H1 (cell line): ENCODE results near the gene THRB. TPM values are rescaled to one million over a fixed set of nuclear protein-coding genes. Genes with fewer than 3 reads are reported as not detected.

Experiments
- CTCF ChIA-PET: fragments of 300-600 bp; sonication (Branson Sonifier 250); formaldehyde crosslinking; loops from one replicate; lab custom pipeline; 2021; ENCODE audit not compliant: partially characterized antibody; lab: Charles Lee
- POLR2A ChIA-PET: fragments of 300-600 bp; sonication (Branson Sonifier 250); formaldehyde crosslinking; loops from one replicate; lab custom pipeline; 2021; ENCODE audit warnings: inconsistent platforms; ENCODE audit not compliant: partially characterized antibody; lab: Charles Lee
- DNase-seq, 2 experiments: peaks; one replicate each; pipeline versions ENCODE4 v3.0.0 to v3.0.0-alpha.2; 2010 to 2022; ENCODE audit warnings: low spot score in 2 of 2, low read depth in 1 of 2, mixed read lengths in 1 of 2
- FAIRE-seq: peaks from 2 replicates; lab custom pipeline; 2011; peaks lifted over from hg19 to GRCh38; lab: Jason Lieb, UNC
- H2AFZ ChIP-seq: 2 replicates; pipeline ENCODE4 v1.8.1; 2012; ENCODE audit warnings: low read length, inconsistent platforms
- H2AK5ac ChIP-seq: 2 replicates; pipeline ENCODE4 v1.6.1; 2013; ENCODE audit warnings: low read depth, low read length
- H2BK120ac ChIP-seq: replicated peaks from 2 replicates; pipeline ENCODE3; 2013; ENCODE audit warnings: low read depth, low read length, inconsistent platforms
- H2BK12ac ChIP-seq: 2 replicates; pipeline ENCODE4 v1.6.1; 2013; ENCODE audit warnings: low read depth, low read length
- H2BK15ac ChIP-seq: 2 replicates; pipeline ENCODE4 v1.6.1; 2013; ENCODE audit warnings: low read length
- H2BK20ac ChIP-seq: 2 replicates; pipeline ENCODE4 v1.6.1; 2013; ENCODE audit warnings: low read length
- H2BK5ac ChIP-seq: 2 replicates; pipeline ENCODE4 v1.6.1; 2013; ENCODE audit warnings: low read depth, low read length
- H3K14ac ChIP-seq: 2 replicates; pipeline ENCODE4 v1.6.1; 2013; ENCODE audit warnings: inconsistent platforms; ENCODE audit not compliant: insufficient read length
- H3K18ac ChIP-seq: 2 replicates; pipeline ENCODE4 v1.6.1; 2013; ENCODE audit warnings: low read length; ENCODE audit errors: extremely low read depth
- H3K23ac ChIP-seq: 2 replicates; pipeline ENCODE4 v1.6.1; 2013; ENCODE audit warnings: inconsistent platforms; ENCODE audit not compliant: insufficient read length
- H3K23me2 ChIP-seq: 2 replicates; pipeline ENCODE4 v1.6.1; 2013; ENCODE audit warnings: low read depth, low read length
- H3K27ac ChIP-seq: 2 replicates; pipeline ENCODE4 v1.6.1; 2011; ENCODE audit warnings: low read depth, low read length, inconsistent platforms
- H3K27me3 ChIP-seq, 4 experiments: replicated peaks in 1 of 4; 1 replicate in 1 of 4; 2 replicates in 3 of 4; pipeline versions ENCODE4 v1.6.1 to v1.8.1; 2011 to 2013; ENCODE audit warnings: low read length in 3 of 4, mild to moderate bottlenecking in 3 of 4, inconsistent platforms in 2 of 4, mixed read lengths in 2 of 4, moderate library complexity in 1 of 4; ENCODE audit not compliant: control insufficient read depth in 3 of 4, insufficient read depth in 3 of 4; ENCODE audit errors: extremely low read depth in 1 of 4
- H3K36me3 ChIP-seq, 4 experiments: 2 replicates each; pipeline versions ENCODE4 v1.6.1 to v1.8.1; 2011 to 2013; ENCODE audit warnings: mild to moderate bottlenecking in 4 of 4, low read length in 3 of 4, moderate library complexity in 2 of 4, control low read depth in 1 of 4, inconsistent platforms in 1 of 4; ENCODE audit not compliant: insufficient read depth in 4 of 4, control insufficient read depth in 2 of 4
- H3K4ac ChIP-seq: replicated peaks from 2 replicates; pipeline ENCODE3; 2013; ENCODE audit warnings: low read length, low read depth, mixed read lengths, inconsistent platforms; ENCODE audit not compliant: insufficient read length
- H3K4me1 ChIP-seq, 4 experiments: replicated peaks in 1 of 4; 1 replicate in 1 of 4; 2 replicates in 3 of 4; pipeline versions ENCODE4 v1.6.1 to v1.8.1; 2011 to 2013; ENCODE audit warnings: low read length in 3 of 4, inconsistent platforms in 2 of 4, mixed read lengths in 1 of 4; ENCODE audit not compliant: insufficient read depth in 4 of 4, control insufficient read depth in 3 of 4
- H3K4me2 ChIP-seq, 2 experiments: 2 replicates each; pipeline versions ENCODE4 v1.6.1 to v1.8.1; 2011 to 2013; ENCODE audit warnings: low read depth in 2 of 2, low read length in 2 of 2, control low read depth in 1 of 2, inconsistent platforms in 1 of 2, mild to moderate bottlenecking in 1 of 2; ENCODE audit not compliant: insufficient read depth in 1 of 2
- H3K4me3 ChIP-seq, 4 experiments: fragments of 200-600, 300-600 bp in 1 of 4; sonication (generic), shearing (Covaris generic), sonication (Bioruptor Twin) in 1 of 4; 2 replicates each; pipeline versions ENCODE4 v1.5.1 to v1.8.1; 2011 to 2016; ENCODE audit warnings: low read length in 4 of 4, low read depth in 3 of 4, control low read depth in 2 of 4, inconsistent platforms in 2 of 4, mild to moderate bottlenecking in 2 of 4, mixed read lengths in 1 of 4, moderate library complexity in 1 of 4; ENCODE audit not compliant: insufficient read depth in 2 of 4; ENCODE audit errors: extremely low read depth in 1 of 4
- H3K56ac ChIP-seq: replicated peaks from 2 replicates; pipeline ENCODE3; 2013; ENCODE audit warnings: low read depth, mild to moderate bottlenecking, mixed read lengths, low read length, inconsistent platforms; ENCODE audit not compliant: insufficient read length
- H3K79me1 ChIP-seq: 2 replicates; pipeline ENCODE4 v1.6.1; 2013; ENCODE audit warnings: low read depth, low read length, control low read depth
- H3K79me2 ChIP-seq, 2 experiments: 2 replicates each; pipeline versions ENCODE4 v1.6.1 to v1.8.1; 2012 to 2013; ENCODE audit warnings: low read length in 2 of 2, mild to moderate bottlenecking in 2 of 2, inconsistent platforms in 1 of 2; ENCODE audit not compliant: insufficient read depth in 2 of 2, control insufficient read depth in 1 of 2
- H3K9ac ChIP-seq, 4 experiments: replicated peaks in 1 of 4; 1 replicate in 1 of 4; 2 replicates in 3 of 4; pipeline versions ENCODE4 v1.6.1 to v1.8.1; 2011 to 2013; ENCODE audit warnings: low read depth in 3 of 4, low read length in 3 of 4, control low read depth in 2 of 4, mild to moderate bottlenecking in 2 of 4, moderate library complexity in 2 of 4, inconsistent platforms in 1 of 4; ENCODE audit errors: extremely low read depth in 1 of 4
- H3K9me3 ChIP-seq, 2 experiments: 2 replicates each; pipeline versions ENCODE4 v1.6.1 to v1.8.1; 2012 to 2013; ENCODE audit warnings: mild to moderate bottlenecking in 2 of 2, moderate library complexity in 2 of 2, control low read depth in 1 of 2, inconsistent platforms in 1 of 2, low read depth in 1 of 2, low read length in 1 of 2, mixed read lengths in 1 of 2; ENCODE audit not compliant: insufficient read depth in 2 of 2
- H4K20me1 ChIP-seq, 2 experiments: replicated peaks in 1 of 2; 2 replicates each; pipeline versions ENCODE3 to v1.8.1; 2011 to 2013; ENCODE audit warnings: inconsistent platforms in 2 of 2, low read length in 2 of 2, mild to moderate bottlenecking in 1 of 2; ENCODE audit not compliant: insufficient read depth in 2 of 2, control insufficient read depth in 1 of 2
- H4K5ac ChIP-seq: 2 replicates; pipeline ENCODE4 v1.6.1; 2013; ENCODE audit warnings: low read length, low read depth, mixed read lengths, inconsistent platforms; ENCODE audit not compliant: insufficient read length
- H4K8ac ChIP-seq: 2 replicates; pipeline ENCODE4 v1.8.0; 2013; ENCODE audit warnings: mild to moderate bottlenecking, moderate library complexity, low read length, inconsistent platforms; ENCODE audit not compliant: insufficient read depth; ENCODE audit errors: extremely low read depth
- H4K91ac ChIP-seq: replicated peaks from 2 replicates; pipeline ENCODE3; 2013; ENCODE audit warnings: low read length, mixed read lengths, inconsistent platforms; ENCODE audit not compliant: insufficient read length
- MAFK ChIP-seq: IDR thresholded peaks from 2 replicates; pipeline ENCODE4 v1.6.1; 2012; ENCODE audit warnings: low read depth, mild to moderate bottlenecking, improper control_type of control experiment, low read length
- PHF8 ChIP-seq: fragments of 200-600 bp; sonication (generic); conservative IDR thresholded peaks from 2 replicates; pipeline ENCODE4 v1.7.1; 2012; ENCODE audit warnings: low read depth, mild to moderate bottlenecking, inconsistent platforms, low read length, moderate library complexity
- POLR2AphosphoS5 ChIP-seq: IDR thresholded peaks from 2 replicates; pipeline ENCODE4 v1.6.1; 2011; ENCODE audit warnings: low read depth, low read length
- POU5F1 ChIP-seq: IDR thresholded peaks from 2 replicates; pipeline ENCODE4 v1.6.1; 2011; ENCODE audit warnings: low read depth, mild to moderate bottlenecking, low read length, moderate library complexity
- SIRT6 ChIP-seq: IDR thresholded peaks from one replicate; pipeline ENCODE4 v1.7.1; 2012; ENCODE audit warnings: low read length, inconsistent platforms
- USF2 ChIP-seq: IDR thresholded peaks from 2 replicates; pipeline ENCODE4 v1.6.1; 2011; ENCODE audit warnings: low read length, improper control_type of control experiment
- WGBS, 2 experiments: shearing (Covaris generic) in 1 of 2; methylation state at CpG; one replicate each; pipeline versions ENCODE4 v1.1.6 to v1.1.7; 2013 to 2015; ENCODE audit warnings: low lambda C conversion rate in 2 of 2, mixed read lengths in 2 of 2, inconsistent platforms in 1 of 2, low coverage in 1 of 2, missing lambda C conversion rate in 1 of 2; ENCODE audit not compliant: insufficient replicate concordance in 2 of 2, insufficient coverage in 1 of 2, insufficient read length in 1 of 2; ENCODE audit errors: extremely low coverage in 1 of 2, missing lambda C conversion rate in 1 of 2; 5-methylcytosine and 5-hydroxymethylcytosine counted together
- polyA plus RNA-seq, 7 experiments: library from polyadenylated mRNA; depleted of rRNA in 3 of 7; stranded (reverse) in 5 of 7; unstranded in 2 of 7; fragments of >200 nt in 5 of 7; fragments of 200-250 nt in 2 of 7; gene quantifications; 1 replicate in 5 of 7; 2 replicates in 1 of 7; 4 replicates in 1 of 7; pipeline versions ENCODE4 v1.2.1 to v1.2.3, GENCODE V29; 2011 to 2013; ENCODE audit warnings: missing spikeins in 2 of 7, mixed read lengths in 2 of 7
- total RNA-seq: library from RNA; stranded (reverse); fragmentation: NEBNext Ultra II Directional; extraction: Animal tissue kit (Norgen Biotek cat#: 25700); gene quantifications from 2 replicates; pipeline ENCODE4 v1.2.1, GENCODE V29; 2021

Gene THRB
- total and polyA plus RNA-seq, 2 of the 8 experiments (the other 6 are each of a cell fraction or from before 2014, with no cell fraction given): 0.98 to 3.9 TPM

- no peak for FAIRE-seq
Observed at GRCh38 chr3:24485511-24485910, 9.1 kb downstream of the THRB start.

More at GRCh38 chr3:24485511-24485910, 9.1 kb downstream of the THRB start:
- no peak for DNase-seq
- Histone ChIP-seq H3K18ac (no peak overlapping the region), H3K79me1 (no peaks in the 10 kb centered on the region), H3K4me3 (no peak overlapping the region), H3K4ac (no peak overlapping the region), H3K9me3 (no peaks in the 10 kb centered on the region), H3K4me1 (no peaks in the 10 kb centered on the region; a peak in 1 of 7 replicates), H3K56ac (no peak overlapping the region), H2AFZ (no peak overlapping the region), H2BK20ac (no peak overlapping the region)
- CTCF ChIA-PET: interaction anchor here (1.2 to 2.7 kb wide), 2 partner anchors 8 to 10 kb away, joined by 3 to 18 read pairs; partner anchors contain the start of gene THRB
- TF ChIP-seq USF2 (no peak), POU5F1 (no peak), PHF8 (no peak), SIRT6 (no peak), POLR2AphosphoS5 (no peak), MAFK (no peak)
- TF ChIP-seq, all 59 proteins: peak for 0
- Histone ChIP-seq H3K79me2 (peaks cover 0 to 4% of the 10 kb centered on the region in 2 experiments; a peak in 1 of 4 replicates), H2BK12ac (no peak overlapping the region), H4K5ac (no peak overlapping the region), H2BK15ac (no peak overlapping the region), H3K23me2 (0 out of 2 replicates have a peak, but pooled peaks cover 1% of the 10 kb centered on the region), H3K36me3 (no peaks in the 10 kb centered on the region), H3K9ac (no peak overlapping the region), H4K8ac (no peak overlapping the region), H3K4me2 (no peak overlapping the region), H4K20me1 (no peaks in the 10 kb centered on the region), H3K27ac (no peak overlapping the region), H4K91ac (no peak overlapping the region), H2AK5ac (no peak overlapping the region), H3K14ac (no peak overlapping the region), H3K27me3 (no peaks in the 10 kb centered on the region), H3K23ac (no peak overlapping the region), H2BK120ac (no peak overlapping the region), H2BK5ac (no peak overlapping the region)
- 80% methylated on average over 1 of the region's 1 CpG; no CpG with 5 or more reads in 1 of the 2 experiments for WGBS, 2 experiments
- POLR2A ChIA-PET: interaction anchor here (0.5 to 1.3 kb wide), 3 partner anchors 9 to 962 kb away, joined by 3 read pairs; partner anchors contain the start of gene THRB
